Germinal center (tissue), 1 donor: ENCODE measurements around the gene GABBR2.

ENCODE experiments used
- DNase-seq: peaks from one replicate; pipeline ENCODE4 v3.0.0; 2012; ENCODE audit warnings: mixed read lengths, low spot score

The GABBR2 gene

GRCh38 chr9:98627296-98627695, 81.4 kb downstream of the GABBR2 start:
- no peak for DNase-seq

GRCh38 chr9:98625728-98626127, 83.0 kb downstream of the GABBR2 start:
- no peak for DNase-seq

- no peak for DNase-seq
Observed at GRCh38 chr9:98619788-98620187, 88.9 kb downstream of the GABBR2 start.

DNA sequence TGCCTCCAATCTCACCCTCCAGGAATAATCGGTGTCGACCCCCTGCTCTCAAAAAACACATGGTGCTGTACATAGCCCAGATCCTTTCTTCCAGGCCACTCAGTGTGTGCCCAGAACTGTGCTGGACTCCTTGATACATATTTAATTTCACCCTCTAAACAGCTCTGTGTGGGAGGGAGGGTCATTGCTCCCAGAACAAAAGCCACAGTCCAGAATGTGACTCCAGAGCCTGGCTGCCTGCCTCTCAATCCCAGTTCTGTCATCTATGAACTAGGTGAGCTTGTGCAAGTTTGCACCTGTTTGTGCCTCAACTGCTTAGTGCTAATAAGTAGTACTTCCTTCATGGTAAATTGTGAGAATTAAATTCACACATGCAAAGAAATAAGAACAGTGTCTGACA, 93.1 kb downstream of the GABBR2 start:
- no peak for DNase-seq

DNA sequence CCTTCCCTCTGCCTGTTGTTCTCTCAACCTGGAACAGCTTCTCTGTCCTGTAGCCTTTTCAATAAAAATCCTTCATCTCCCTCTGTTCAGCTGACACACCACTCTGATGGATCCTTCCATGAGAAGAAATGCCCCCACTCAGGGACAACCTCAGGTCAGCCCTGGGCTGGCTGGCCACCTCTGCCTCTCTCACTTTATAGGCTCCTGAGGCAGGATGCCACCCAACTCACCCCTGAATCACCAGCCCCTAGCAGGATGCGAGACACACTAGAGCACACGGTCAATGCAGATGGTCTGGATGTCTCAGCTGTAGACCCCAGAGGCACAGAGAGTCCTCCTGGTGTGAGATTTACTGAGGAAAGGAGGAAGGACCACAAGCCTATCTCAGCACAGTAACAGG, 93.8 kb downstream of the GABBR2 start:
- DNase-seq: no peak

DNA sequence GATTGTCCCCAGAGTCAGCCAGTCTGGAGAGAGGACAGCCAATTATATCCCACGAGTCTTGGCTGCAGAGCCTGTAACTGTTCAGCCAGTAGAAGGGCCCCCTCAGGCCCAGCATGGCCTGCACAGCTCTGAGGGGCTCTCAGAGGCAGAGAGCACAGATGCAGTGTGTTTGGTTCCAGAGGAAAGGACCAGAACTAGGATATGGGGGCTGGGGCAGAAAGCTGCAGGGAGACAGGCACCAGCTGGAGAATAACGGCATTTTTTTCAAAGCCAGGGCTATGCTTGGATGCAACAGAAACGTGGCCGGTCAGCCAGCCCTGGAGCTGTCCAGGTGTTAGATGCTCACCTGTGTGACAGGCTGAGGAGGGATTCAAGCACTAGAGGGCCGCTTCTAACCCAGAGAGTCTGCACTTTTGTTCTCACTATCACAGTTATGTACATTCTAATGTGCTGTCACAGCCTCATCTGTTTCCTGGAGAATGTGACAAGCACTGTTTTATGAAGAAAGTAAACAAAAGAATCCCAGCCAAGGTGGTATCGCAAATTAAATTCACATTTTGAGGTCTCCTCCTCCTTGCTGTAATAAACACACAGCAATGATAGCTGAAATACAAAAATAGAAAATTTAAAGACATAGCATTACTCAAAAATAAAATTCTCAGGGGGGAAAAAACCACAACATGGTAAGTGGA, 96.5 kb downstream of the GABBR2 start:
- no peak for DNase-seq

GRCh38 chr9:98611319-98611718, 97.4 kb downstream of the GABBR2 start:
- DNase-seq: no peak

DNA sequence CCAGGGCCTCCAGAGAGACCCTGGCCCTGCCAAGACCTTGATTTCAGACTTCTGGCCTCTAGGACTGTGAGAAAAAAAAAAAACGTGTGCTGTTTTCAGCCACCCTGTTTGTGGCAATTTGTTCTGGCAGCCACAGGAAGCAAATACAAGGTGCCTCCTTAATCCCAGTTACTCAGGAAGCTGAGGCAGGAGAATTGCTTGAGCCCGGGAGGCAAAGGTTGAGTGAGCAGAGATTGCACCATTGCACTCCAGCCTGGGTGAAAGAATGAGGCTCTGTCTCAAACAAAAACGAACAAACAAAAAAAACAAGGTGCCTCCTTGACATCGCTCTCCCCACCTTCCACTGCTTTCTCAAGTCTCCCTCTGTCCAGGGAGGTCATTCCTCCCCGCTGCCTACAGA, 98.0 kb downstream of the GABBR2 start:
- DNase-seq: no peak

GRCh38 chr9:98610211-98610610, 98.5 kb downstream of the GABBR2 start:
- no peak for DNase-seq

- no peak for DNase-seq
Observed at GRCh38 chr9:98609646-98610045, 99.1 kb downstream of the GABBR2 start.

GRCh38 chr9:98607787-98608186, 100.9 kb downstream of the GABBR2 start:
- no peak for DNase-seq

GRCh38 chr9:98607152-98607551, 101.6 kb downstream of the GABBR2 start:
- no peak for DNase-seq

GRCh38 chr9:98606730-98607129, 102.0 kb downstream of the GABBR2 start:
- DNase-seq: no peak

GRCh38 chr9:98605116-98605515, 103.6 kb downstream of the GABBR2 start:
- DNase-seq: no peak

DNA sequence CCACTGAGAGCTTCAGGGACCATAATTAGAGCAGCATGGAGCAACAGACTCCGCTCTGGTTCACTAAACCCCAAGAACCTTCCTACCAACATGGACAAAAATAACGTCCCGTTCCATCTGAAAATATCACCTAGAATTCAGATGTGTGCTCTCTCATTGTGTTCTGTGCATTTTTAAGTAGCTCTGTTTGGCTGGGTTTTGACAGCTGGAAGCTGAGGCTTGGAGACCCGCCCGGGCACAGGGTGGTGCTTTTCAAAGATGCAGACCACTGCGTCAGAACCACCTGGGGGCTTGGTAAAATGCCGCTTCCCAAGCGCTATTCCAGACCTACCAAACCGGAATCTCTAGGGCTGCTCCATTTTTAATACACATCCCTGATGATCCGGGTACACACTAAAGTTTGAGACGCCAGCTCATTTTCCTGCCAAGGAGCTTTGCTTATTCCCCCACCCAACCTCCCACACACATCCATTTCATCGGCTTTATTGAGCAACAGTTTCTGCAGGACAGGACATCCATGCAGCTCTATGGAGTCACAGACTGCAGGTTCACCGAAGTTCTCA, 104.8 kb downstream of the GABBR2 start:
- no peak for DNase-seq

GRCh38 chr9:98602839-98603500, 105.8 kb downstream of the GABBR2 start:
- DNase-seq: no peak

DNA sequence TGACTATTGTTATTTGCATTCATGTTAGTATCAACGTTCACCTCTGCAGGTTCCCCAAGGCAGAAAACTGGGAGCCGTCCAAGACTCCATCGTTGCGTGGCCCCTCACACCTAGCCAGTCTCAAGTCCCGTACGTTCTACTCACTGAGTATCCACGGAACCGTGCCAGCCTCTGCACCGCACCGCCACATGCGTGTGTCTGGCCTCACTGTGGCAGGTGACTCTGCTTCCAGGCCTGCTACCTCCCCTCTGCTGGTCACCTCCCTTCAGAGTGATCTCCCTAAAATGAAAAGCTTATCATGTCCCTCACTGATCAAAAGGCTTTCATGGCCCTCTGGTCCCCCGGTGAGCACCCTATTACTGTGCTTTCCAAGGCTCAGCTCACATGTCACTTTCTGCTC, 108.1 kb downstream of the GABBR2 start:
- no peak for DNase-seq

- no peak for DNase-seq
Observed at GRCh38 chr9:98599566-98600216, 109.0 kb downstream of the GABBR2 start.

GRCh38 chr9:98598861-98599260, 109.9 kb downstream of the GABBR2 start:
- no peak for DNase-seq

- DNase-seq: no peak
Observed at GRCh38 chr9:98597236-98597771, 111.4 kb downstream of the GABBR2 start.

- no peak for DNase-seq
Observed at GRCh38 chr9:98596486-98596885, 112.2 kb downstream of the GABBR2 start.

GRCh38 chr9:98594546-98595160, 114.1 kb downstream of the GABBR2 start:
- DNase-seq: no peak
